ENCODE data around the gene DPP4.

DNA sequence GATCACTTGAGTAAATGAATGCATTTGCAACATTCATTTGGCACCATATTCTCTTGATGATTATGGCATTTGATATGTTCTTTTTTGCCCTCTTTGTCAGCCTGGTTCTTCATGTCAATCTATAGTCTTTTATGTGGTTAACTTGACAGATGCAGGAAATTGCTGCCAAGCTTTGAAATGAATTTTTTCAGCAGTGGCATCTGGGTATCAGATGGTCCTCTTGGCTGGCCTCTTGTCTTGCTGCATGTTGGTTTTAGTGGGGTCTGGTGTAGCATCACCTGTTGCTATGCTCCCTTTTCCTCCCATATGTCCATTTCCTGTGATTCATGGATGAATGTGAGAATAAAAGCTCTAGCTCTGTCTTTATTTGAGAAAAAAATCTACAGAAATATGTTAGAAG lies 119.9 kb downstream of the DPP4 start:
- no peak for TF ChIP-seq POLR2A (IDR thresholded peaks at IDR 0.05)
- no peak for TF ChIP-seq EP300 (IDR thresholded peaks at IDR 0.05)
- TF ChIP-seq, protein P1, sequence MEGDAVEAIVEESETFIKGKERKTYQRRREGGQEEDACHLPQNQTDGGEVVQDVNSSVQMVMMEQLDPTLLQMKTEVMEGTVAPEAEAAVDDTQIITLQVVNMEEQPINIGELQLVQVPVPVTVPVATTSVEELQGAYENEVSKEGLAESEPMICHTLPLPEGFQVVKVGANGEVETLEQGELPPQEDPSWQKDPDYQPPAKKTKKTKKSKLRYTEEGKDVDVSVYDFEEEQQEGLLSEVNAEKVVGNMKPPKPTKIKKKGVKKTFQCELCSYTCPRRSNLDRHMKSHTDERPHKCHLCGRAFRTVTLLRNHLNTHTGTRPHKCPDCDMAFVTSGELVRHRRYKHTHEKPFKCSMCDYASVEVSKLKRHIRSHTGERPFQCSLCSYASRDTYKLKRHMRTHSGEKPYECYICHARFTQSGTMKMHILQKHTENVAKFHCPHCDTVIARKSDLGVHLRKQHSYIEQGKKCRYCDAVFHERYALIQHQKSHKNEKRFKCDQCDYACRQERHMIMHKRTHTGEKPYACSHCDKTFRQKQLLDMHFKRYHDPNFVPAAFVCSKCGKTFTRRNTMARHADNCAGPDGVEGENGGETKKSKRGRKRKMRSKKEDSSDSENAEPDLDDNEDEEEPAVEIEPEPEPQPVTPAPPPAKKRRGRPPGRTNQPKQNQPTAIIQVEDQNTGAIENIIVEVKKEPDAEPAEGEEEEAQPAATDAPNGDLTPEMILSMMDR (IDR thresholded peaks at IDR 0.05), result no peak
